Adrenal gland (tissue), 12 donors: ENCODE measurements around the gene NFS1. TPM values are rescaled to one million over a fixed set of nuclear protein-coding genes. Genes with fewer than 3 reads are reported as not detected.

ENCODE experiments used
- DNase-seq, 7 donors: peaks; one replicate each; pipeline ENCODE4 v3.0.0-alpha.2; 2019 to 2020
- H3K27ac ChIP-seq, 5 donors: fragments of 200-600 bp; sonication (generic) in 4 of 5; 1 replicate in 3 of 5; 2 replicates in 2 of 5; pipeline versions ENCODE4 v1.5.1 to v1.8.0; 2016 to 2020; ENCODE audit warnings: mild to moderate bottlenecking in 1 of 5
- H3K27me3 ChIP-seq: fragments of 200-600 bp; 2 replicates; pipeline ENCODE4 v1.8.0; 2021
- H3K36me3 ChIP-seq, 2 donors: fragments of 200-600 bp; replicated peaks in 1 of 2; 1 replicate in 1 of 2; 2 replicates in 1 of 2; pipeline versions ENCODE4 v1.5.1 to v1.8.0; 2018 to 2022
- H3K4me1 ChIP-seq, 2 donors: fragments of 200-600 bp; replicated peaks in 1 of 2; 1 replicate in 1 of 2; 2 replicates in 1 of 2; pipeline versions ENCODE4 v1.5.1 to v1.8.0; 2018 to 2021
- H3K4me3 ChIP-seq, 4 donors: fragments of 200-600 bp; sonication (generic) in 3 of 4; one replicate each; pipeline ENCODE4 v1.5.1; 2016 to 2018
- H3K9me3 ChIP-seq, 3 donors: fragments of 200-600 bp; sonication (generic) in 1 of 3; replicated peaks in 1 of 3; 1 replicate in 2 of 3; 2 replicates in 1 of 3; pipeline versions ENCODE4 v1.5.1 to v1.8.0; 2016 to 2021
- POLR2A ChIP-seq, 2 donors: fragments of 450-650 bp; IDR thresholded peaks; one replicate each; pipeline ENCODE4 v1.6.1; 2017; ENCODE audit warnings: antibody characterized with exemption in 2 of 2, mild to moderate bottlenecking in 2 of 2, moderate library complexity in 1 of 2
- WGBS, 4 donors: extraction: QIAGEN DNeasy Blood & Tissue Kit in 2 of 4; methylation state at CpG; one replicate each; pipeline versions ENCODE4 v1.1.5 to v1.1.7; 2013 to 2017; 5-methylcytosine and 5-hydroxymethylcytosine counted together
- intact Hi-C, 2 donors: fragments of 100-400 bp; cut with DNase I; formaldehyde crosslinking; loops; one replicate each; pipeline versions ENCODE4 v1.14.1 to v1.15.0; 2022 to 2023
- polyA plus RNA-seq, 3 donors: library from polyadenylated mRNA; stranded (reverse); fragments of 200-250 nt in 2 of 3; fragments of 350-450 nt in 1 of 3; fragmentation: Illumina TruSeq in 1 of 3; extraction: RNeasy Lipid Tissue Mini Kit (QIAGEN cat#74804) in 1 of 3; gene quantifications; one replicate each; pipeline ENCODE4 v1.2.3, GENCODE V29; 2013 to 2014
- total RNA-seq, 9 donors: library from RNA; depleted of rRNA in 4 of 9; stranded (reverse); fragments of >200 nt in 4 of 9; fragments of 120-200 nt in 1 of 9; fragmentation: NEBNext Ultra II Directional in 1 of 9; extraction: Animal tissue kit (Norgen Biotek cat#: 25700) in 1 of 9; gene quantifications; one replicate each; pipeline versions ENCODE4 v1.1.0 to v1.2.4, GENCODE V29; 2013 to 2023
- TF ChIP-seq, protein P1 (sequence below), 6 experiments: fragments of 450-650 bp in 4 of 6; fragments of 200-600 bp in 2 of 6; sonication (generic) in 1 of 6; IDR thresholded peaks; 1 replicate in 5 of 6; 2 replicates in 1 of 6; pipeline versions ENCODE4 v1.5.1 to v1.8.0; 2016 to 2021; ENCODE audit warnings: antibody characterized with exemption in 6 of 6, mild to moderate bottlenecking in 2 of 6, moderate library complexity in 1 of 6
- donor health status: healthy with polysubstance abuse.
- donor health status: Bipolar disorder and iron deficiency.
- donor health status: DM: yes; HTN: yes; CAD: no.
- donor health status: DM: no; HTN: no; CAD: no.
- donor health status: DM: no; HTN: no; CAD: no.
- donor health status: DM: yes; HTN: yes; CAD: no.

Gene NFS1
- total and polyA plus RNA-seq, 12 donors, result 40.1 to 129 (median 104) TPM

DNA sequence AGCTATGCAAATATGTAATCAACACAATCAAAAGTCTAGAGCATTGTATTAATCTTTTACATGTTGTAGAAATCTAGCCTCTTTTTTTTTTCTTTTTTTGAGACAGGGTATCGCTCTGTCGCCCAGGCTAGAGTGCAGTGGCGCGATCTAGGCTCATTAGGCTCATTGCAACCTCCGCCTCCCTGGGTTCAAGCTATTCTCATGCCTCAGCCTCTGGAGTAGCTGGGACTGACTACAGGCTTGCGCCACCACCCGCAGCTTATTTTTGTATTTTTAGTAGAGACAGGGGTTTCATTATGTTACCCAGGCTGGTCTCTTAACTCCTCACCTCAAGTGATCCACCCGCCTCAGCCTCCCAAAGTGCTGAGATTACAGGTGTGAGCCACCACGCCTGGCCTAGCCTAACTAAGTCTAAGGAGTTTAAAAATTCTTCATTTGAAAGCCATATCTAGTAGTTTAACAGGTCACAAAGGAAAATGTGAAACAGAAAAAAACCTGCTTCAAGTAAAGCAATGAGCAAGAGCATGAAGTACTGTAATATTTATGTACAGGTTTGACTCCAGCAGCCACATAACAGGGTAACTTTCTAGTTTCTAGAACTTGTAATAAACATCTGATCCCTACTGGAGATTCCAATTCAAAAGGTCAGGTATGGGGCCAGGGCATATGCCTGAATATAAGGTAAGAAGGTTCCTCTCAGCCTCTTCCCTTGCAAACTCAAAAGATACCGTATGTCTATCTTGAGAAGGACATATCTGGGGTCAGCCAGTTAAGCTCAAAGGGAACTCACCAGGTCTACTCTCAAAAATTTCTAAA lies 38.8 kb downstream of the NFS1 start:
- 90 to 97% (median 92%) methylated on average over 10 of the region's 10 CpGs for WGBS, 4 donors
- intact Hi-C loops, result loop anchor here in 1 of 2 donors (5.0 to 10.0 kb wide), 2 partner anchors 43 to 196 kb away; partner anchors contain the start of gene SPAG4
- peak overlapping the region in 2 of 5 donors; percentile 9 to 98 for H3K27ac ChIP-seq

DNA sequence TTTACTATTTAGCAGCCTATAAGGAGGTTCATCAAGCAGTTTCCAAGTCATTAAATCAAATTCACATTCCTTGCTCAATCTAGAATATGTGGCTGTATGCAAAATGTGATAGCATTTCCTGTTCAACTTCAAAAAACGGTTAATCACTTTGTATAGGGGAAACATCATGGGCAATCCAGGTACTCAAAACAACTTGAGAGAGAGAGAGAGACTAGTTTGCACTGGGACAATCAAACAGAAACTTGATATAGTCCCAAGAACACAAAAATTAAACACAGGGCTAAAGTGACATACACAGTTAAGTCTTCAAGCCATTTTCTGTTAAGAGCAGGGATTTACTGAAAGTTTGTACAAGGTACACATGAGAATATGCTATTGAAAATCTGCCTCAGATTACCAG lies 41.9 kb downstream of the NFS1 start:
- H3K27ac ChIP-seq, result no peak overlapping the region
- WGBS, 4 donors, result 20 to 42% (median 28%) methylated on average over 1 of the region's 1 CpG

More for the DNA sequence above, 38.8 kb downstream of the NFS1 start:
- TF ChIP-seq, protein P1, sequence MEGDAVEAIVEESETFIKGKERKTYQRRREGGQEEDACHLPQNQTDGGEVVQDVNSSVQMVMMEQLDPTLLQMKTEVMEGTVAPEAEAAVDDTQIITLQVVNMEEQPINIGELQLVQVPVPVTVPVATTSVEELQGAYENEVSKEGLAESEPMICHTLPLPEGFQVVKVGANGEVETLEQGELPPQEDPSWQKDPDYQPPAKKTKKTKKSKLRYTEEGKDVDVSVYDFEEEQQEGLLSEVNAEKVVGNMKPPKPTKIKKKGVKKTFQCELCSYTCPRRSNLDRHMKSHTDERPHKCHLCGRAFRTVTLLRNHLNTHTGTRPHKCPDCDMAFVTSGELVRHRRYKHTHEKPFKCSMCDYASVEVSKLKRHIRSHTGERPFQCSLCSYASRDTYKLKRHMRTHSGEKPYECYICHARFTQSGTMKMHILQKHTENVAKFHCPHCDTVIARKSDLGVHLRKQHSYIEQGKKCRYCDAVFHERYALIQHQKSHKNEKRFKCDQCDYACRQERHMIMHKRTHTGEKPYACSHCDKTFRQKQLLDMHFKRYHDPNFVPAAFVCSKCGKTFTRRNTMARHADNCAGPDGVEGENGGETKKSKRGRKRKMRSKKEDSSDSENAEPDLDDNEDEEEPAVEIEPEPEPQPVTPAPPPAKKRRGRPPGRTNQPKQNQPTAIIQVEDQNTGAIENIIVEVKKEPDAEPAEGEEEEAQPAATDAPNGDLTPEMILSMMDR (IDR thresholded peaks at IDR 0.05), result no peak
- peaks cover 12 to 76% of the 10 kb centered on the region in 2 donors for H3K4me1 ChIP-seq
- peak in 1 of 7 donors; percentile 34 for DNase-seq
- no peak overlapping the region for H3K4me3 ChIP-seq
- no peaks in the 10 kb centered on the region for H3K27me3 ChIP-seq
- H3K36me3 ChIP-seq, result no peaks in the 10 kb centered on the region
- no peaks in the 10 kb centered on the region for H3K9me3 ChIP-seq

DNA sequence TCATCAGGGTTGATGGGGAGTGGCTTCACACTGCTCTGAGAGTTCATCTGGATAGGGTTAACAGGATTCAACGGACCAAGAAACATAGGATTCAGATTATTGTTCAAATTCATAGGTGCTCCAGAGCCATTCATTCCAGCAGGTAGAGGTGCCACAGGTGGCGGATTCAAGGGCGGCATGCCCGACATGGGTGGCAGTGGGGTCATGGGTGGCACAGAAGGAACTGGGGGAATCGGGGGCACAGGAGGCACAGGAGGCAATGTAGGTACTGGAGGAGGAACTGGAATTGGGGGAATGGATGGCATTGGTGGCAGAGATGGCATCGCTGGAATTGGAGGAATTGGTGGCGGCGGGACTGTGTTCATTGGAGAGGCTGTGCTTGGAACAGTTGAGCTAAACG lies 44.7 kb downstream of the NFS1 start:
- DNase-seq, result peak in 1 of 7 donors; percentile 38
- Histone ChIP-seq H3K27ac (no peak overlapping the region), H3K9me3 (no peaks in the 10 kb centered on the region), H3K4me1 (peaks cover 0 to 71% of the 10 kb centered on the region in 2 donors), H3K27me3 (no peaks in the 10 kb centered on the region), H3K36me3 (peaks cover 0 to 29% of the 10 kb centered on the region in 2 donors), H3K4me3 (no peak overlapping the region)
- intact Hi-C loops, result no loop called here
- 92 to 95% (median 95%) methylated on average over 9 of the region's 9 CpGs for WGBS, 4 donors
- TF ChIP-seq, protein P1 (IDR thresholded peaks at IDR 0.05), result no peak
- TF ChIP-seq POLR2A (IDR thresholded peaks at IDR 0.05), result no peak

More for the DNA sequence above, 41.9 kb downstream of the NFS1 start:
- peaks cover 12 to 73% of the 10 kb centered on the region in 2 donors for H3K4me1 ChIP-seq
- H3K36me3 ChIP-seq, result peaks cover 0 to 29% of the 10 kb centered on the region in 2 donors
- DNase-seq, result no peak
- no peak overlapping the region for H3K4me3 ChIP-seq
- intact Hi-C loops, result no loop called here
- H3K27me3 ChIP-seq, result no peaks in the 10 kb centered on the region
- H3K9me3 ChIP-seq, result no peaks in the 10 kb centered on the region
- no peak for TF ChIP-seq POLR2A (IDR thresholded peaks at IDR 0.05)
- TF ChIP-seq, protein P1 (IDR thresholded peaks at IDR 0.05), result no peak

DNA sequence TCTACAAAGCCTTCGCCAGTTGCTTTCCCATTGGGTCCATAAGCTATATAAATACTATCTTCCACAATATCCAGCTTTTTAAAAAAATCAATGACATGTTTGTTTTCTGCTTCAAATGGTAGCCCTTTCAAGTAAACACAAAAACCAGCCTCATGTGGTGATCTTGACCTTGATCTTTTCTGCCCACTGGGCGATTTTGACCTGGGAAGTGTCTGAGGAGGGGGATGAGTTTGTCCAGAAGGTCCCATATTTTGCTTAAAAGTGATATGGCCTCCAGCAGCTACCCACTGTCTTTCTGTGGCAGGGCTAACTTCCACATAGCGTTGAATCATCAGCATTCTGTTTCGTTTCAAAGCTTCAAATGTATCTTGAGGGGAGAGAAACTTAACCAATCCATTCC lies 45.3 kb downstream of the NFS1 start:
- H3K27me3 ChIP-seq, result no peaks in the 10 kb centered on the region
- DNase-seq, result no peak
- TF ChIP-seq, protein P1 (IDR thresholded peaks at IDR 0.05), result no peak
- no peak for TF ChIP-seq POLR2A (IDR thresholded peaks at IDR 0.05)
- H3K9me3 ChIP-seq, result no peaks in the 10 kb centered on the region
- intact Hi-C loops, result no loop called here
- H3K4me3 ChIP-seq, result no peak overlapping the region
- peaks cover 0 to 71% of the 10 kb centered on the region in 2 donors for H3K4me1 ChIP-seq
- H3K36me3 ChIP-seq, result peaks cover 0 to 29% of the 10 kb centered on the region in 2 donors
- WGBS, 4 donors, result 67 to 79% (median 70%) methylated on average over 4 of the region's 4 CpGs
- H3K27ac ChIP-seq, result no peak overlapping the region
